ENCODE data around the gene STX2.

DNA sequence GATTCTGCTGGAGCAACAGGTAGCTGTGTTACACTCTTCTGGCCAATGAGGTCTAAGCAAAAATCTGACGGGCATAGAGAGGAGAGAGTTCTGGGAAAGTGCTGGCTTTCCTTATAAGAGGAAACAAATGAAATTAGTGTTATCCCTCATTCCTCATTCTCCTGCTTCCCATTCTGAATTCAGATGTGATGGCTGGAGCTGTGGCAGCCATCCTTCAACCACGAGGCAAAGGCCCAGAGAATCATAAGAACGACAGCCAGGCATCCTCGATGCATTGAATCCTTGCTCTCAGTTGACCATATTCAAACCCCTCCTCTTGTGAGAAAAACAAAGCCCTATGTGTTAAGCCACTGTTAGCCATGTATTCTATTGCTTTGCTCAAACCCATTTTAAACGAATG, 95.4 kb downstream of the STX2 start:
- TF ChIP-seq, protein P1, sequence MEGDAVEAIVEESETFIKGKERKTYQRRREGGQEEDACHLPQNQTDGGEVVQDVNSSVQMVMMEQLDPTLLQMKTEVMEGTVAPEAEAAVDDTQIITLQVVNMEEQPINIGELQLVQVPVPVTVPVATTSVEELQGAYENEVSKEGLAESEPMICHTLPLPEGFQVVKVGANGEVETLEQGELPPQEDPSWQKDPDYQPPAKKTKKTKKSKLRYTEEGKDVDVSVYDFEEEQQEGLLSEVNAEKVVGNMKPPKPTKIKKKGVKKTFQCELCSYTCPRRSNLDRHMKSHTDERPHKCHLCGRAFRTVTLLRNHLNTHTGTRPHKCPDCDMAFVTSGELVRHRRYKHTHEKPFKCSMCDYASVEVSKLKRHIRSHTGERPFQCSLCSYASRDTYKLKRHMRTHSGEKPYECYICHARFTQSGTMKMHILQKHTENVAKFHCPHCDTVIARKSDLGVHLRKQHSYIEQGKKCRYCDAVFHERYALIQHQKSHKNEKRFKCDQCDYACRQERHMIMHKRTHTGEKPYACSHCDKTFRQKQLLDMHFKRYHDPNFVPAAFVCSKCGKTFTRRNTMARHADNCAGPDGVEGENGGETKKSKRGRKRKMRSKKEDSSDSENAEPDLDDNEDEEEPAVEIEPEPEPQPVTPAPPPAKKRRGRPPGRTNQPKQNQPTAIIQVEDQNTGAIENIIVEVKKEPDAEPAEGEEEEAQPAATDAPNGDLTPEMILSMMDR (IDR thresholded peaks at IDR 0.05; ENCODE audit: low read length) = no peak
- TF ChIP-seq EZH2phosphoT487 (IDR thresholded peaks at IDR 0.05; ENCODE audit: low read length) = no peak
- no peak for TF ChIP-seq EZH2 (optimal IDR thresholded peaks at IDR 0.05; ENCODE audit: low read depth, low read length)
